ENCODE measurements around the gene CADPS2. TPM values are rescaled to one million over a fixed set of nuclear protein-coding genes. Genes with fewer than 3 reads are reported as not detected.

The CADPS2 gene
- total RNA-seq, 4 donors from 2014 or later: 2.1 to 3.7 (median 2.8) TPM

GRCh38 chr7:122867471-122867980 is 18.7 kb downstream of the CADPS2 start:
- peaks cover 0 to 2% (median 0%) of the 10 kb centered on the region in 3 donors for H3K27me3 ChIP-seq
- H3K36me3 ChIP-seq: no peaks in the 10 kb centered on the region
- no peak for DNase-seq
- intact Hi-C loops (cut with DNase I; ENCODE audit: low total_unique reads) (no loop called here), in situ Hi-C loops (cut with MboI; ENCODE audit: low sequenced_read_pairs in 4 of 4) (no loop called here)
- TF ChIP-seq POLR2A (IDR thresholded peaks at IDR 0.05) (no peak), CTCF (IDR thresholded peaks at IDR 0.05 in 4 of 5, conservative IDR thresholded peaks at IDR 0.05 in 1 of 5) (no peak)
- H3K4me3 ChIP-seq: no peak overlapping the region
- ATAC-seq: no peak
- no peaks in the 10 kb centered on the region for H3K4me1 ChIP-seq
- no peaks in the 10 kb centered on the region for H3K9me3 ChIP-seq
- no peak overlapping the region for H3K27ac ChIP-seq

GRCh38 chr7:122864838-122865237 is 21.4 kb downstream of the CADPS2 start:
- DNase-seq (no peak), ATAC-seq (no peak)
- H3K4me1 ChIP-seq: no peaks in the 10 kb centered on the region
- H3K36me3 ChIP-seq: no peaks in the 10 kb centered on the region
- H3K27me3 ChIP-seq: peaks cover 0 to 2% (median 0%) of the 10 kb centered on the region in 3 donors
- intact Hi-C loops (cut with DNase I; ENCODE audit: low total_unique reads) (no loop called here), in situ Hi-C loops (cut with MboI; ENCODE audit: low sequenced_read_pairs in 4 of 4) (no loop called here)
- H3K9me3 ChIP-seq: no peaks in the 10 kb centered on the region
- H3K4me3 ChIP-seq: no peak overlapping the region
- H3K27ac ChIP-seq: no peak overlapping the region
- no peak for TF ChIP-seq CTCF (IDR thresholded peaks at IDR 0.05 in 4 of 5, conservative IDR thresholded peaks at IDR 0.05 in 1 of 5)
- no peak for TF ChIP-seq POLR2A (IDR thresholded peaks at IDR 0.05)

GRCh38 chr7:122864016-122864415 is 22.2 kb downstream of the CADPS2 start:
- intact Hi-C loops (cut with DNase I; ENCODE audit: low total_unique reads) (no loop called here), in situ Hi-C loops (cut with MboI; ENCODE audit: low sequenced_read_pairs in 4 of 4) (no loop called here)
- peaks cover 0 to under 1% (median 0%) of the 10 kb centered on the region in 3 donors for H3K27me3 ChIP-seq
- TF ChIP-seq POLR2A (IDR thresholded peaks at IDR 0.05): no peak
- no peak for TF ChIP-seq CTCF (IDR thresholded peaks at IDR 0.05 in 4 of 5, conservative IDR thresholded peaks at IDR 0.05 in 1 of 5)
- no peaks in the 10 kb centered on the region for H3K4me1 ChIP-seq
- DNase-seq: no peak
- ATAC-seq: no peak
- H3K4me3 ChIP-seq: no peak overlapping the region
- H3K36me3 ChIP-seq: no peaks in the 10 kb centered on the region
- no peak overlapping the region for H3K27ac ChIP-seq
- H3K9me3 ChIP-seq: no peaks in the 10 kb centered on the region

- no peak overlapping the region for H3K27ac ChIP-seq
- intact Hi-C loops (cut with DNase I; ENCODE audit: low total_unique reads): no loop called here
- H3K4me3 ChIP-seq: no peak overlapping the region
- no peaks in the 10 kb centered on the region for H3K27me3 ChIP-seq
- no peaks in the 10 kb centered on the region for H3K9me3 ChIP-seq
- in situ Hi-C loops (cut with MboI; ENCODE audit: low sequenced_read_pairs in 4 of 4): no loop called here
- DNase-seq (no peak), ATAC-seq (no peak)
- H3K36me3 ChIP-seq: no peaks in the 10 kb centered on the region
- H3K4me1 ChIP-seq: no peaks in the 10 kb centered on the region
- TF ChIP-seq POLR2A (IDR thresholded peaks at IDR 0.05) (no peak), CTCF (IDR thresholded peaks at IDR 0.05 in 4 of 5, conservative IDR thresholded peaks at IDR 0.05 in 1 of 5) (no peak)
Measured at GRCh38 chr7:122858320-122858719, 27.9 kb downstream of the CADPS2 start.

GRCh38 chr7:122850528-122850927 is 35.7 kb downstream of the CADPS2 start:
- Histone ChIP-seq H3K27ac (no peak overlapping the region), H3K27me3 (no peaks in the 10 kb centered on the region), H3K4me1 (no peaks in the 10 kb centered on the region), H3K4me3 (no peak overlapping the region), H3K36me3 (no peaks in the 10 kb centered on the region), H3K9me3 (no peaks in the 10 kb centered on the region)
- ATAC-seq (no peak), DNase-seq (no peak)
- TF ChIP-seq CTCF (IDR thresholded peaks at IDR 0.05 in 4 of 5, conservative IDR thresholded peaks at IDR 0.05 in 1 of 5): no peak
- TF ChIP-seq POLR2A (IDR thresholded peaks at IDR 0.05): no peak
- intact Hi-C loops (cut with DNase I; ENCODE audit: low total_unique reads): no loop called here
- in situ Hi-C loops (cut with MboI; ENCODE audit: low sequenced_read_pairs in 4 of 4): no loop called here
